GM12874 (cell line): ENCODE measurements around the gene OAT.

Source experiments
- TF ChIP-seq, protein P1 (sequence below): IDR thresholded peaks from 2 replicates; pipeline ENCODE4 v1.5.1; 2011; ENCODE audit warnings: low read depth, mild to moderate bottlenecking, control low read depth, low read length, moderate library complexity; ENCODE audit not compliant: insufficient read depth

Gene OAT

DNA sequence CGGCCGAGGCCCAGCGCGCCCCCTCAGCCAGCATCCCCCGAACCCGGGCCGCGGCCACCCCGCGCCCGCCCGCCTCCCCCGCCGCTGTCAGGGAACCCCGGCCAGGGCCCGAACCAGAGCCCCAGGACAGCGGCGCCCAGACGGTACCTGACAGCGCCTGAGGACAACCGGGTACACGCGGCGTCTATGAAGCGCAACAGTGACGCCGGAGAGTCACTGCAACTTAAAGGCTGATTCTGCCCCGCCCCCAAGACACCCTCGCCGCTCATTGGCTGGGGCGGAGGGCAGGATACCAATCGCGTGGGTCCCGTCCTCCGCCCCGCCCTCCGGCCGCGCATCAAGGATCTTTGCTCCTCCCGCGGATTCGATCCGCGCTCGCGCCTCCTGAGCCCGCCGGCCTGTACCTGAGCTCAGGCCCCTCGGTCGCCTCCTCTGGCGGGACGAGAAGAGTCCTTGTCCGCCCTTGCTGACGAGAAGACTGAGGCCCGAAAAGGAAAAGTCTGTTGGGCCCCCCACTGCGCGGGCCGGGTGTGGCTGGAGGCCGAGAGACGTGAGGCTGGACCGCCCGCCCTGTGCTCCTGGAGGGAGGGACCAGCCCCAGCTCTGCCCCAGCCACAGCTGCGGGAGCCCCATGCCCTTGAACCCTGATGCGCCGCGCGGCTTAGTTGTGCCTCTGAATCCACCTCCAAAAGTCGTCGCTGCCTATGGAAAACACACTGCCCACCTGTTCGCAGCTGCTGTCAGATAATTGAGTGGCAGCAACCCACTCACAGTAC lies at the start of gene OAT:
Gene OAT, minus strand, starts transcription at position 198 of the 776 bp plus-strand sequence. CDS start 6,752 bp downstream, outside the sequence.
- TF ChIP-seq, protein P1, sequence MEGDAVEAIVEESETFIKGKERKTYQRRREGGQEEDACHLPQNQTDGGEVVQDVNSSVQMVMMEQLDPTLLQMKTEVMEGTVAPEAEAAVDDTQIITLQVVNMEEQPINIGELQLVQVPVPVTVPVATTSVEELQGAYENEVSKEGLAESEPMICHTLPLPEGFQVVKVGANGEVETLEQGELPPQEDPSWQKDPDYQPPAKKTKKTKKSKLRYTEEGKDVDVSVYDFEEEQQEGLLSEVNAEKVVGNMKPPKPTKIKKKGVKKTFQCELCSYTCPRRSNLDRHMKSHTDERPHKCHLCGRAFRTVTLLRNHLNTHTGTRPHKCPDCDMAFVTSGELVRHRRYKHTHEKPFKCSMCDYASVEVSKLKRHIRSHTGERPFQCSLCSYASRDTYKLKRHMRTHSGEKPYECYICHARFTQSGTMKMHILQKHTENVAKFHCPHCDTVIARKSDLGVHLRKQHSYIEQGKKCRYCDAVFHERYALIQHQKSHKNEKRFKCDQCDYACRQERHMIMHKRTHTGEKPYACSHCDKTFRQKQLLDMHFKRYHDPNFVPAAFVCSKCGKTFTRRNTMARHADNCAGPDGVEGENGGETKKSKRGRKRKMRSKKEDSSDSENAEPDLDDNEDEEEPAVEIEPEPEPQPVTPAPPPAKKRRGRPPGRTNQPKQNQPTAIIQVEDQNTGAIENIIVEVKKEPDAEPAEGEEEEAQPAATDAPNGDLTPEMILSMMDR: no peak

DNA sequence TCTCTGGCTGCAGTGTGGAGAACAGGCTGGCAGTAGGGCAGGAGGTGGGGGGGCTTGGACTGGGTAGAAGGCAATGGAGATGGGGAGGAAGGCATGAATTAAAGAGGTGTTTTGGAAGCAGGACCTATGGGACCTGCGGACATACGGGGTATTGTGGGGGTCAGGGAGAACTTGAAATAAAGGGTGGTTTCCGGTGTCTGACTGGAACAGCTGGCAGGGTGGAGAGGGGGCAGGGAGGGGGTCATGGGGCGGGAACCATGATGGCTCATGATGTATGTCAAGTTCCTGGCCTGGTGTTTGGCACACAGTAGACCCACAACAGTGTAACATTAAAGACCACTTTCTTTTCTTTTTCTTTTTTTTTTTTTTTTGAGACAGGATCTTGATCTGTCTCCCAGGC lies 48.4 kb upstream of the OAT start:
- TF ChIP-seq, protein P1: no peak

DNA sequence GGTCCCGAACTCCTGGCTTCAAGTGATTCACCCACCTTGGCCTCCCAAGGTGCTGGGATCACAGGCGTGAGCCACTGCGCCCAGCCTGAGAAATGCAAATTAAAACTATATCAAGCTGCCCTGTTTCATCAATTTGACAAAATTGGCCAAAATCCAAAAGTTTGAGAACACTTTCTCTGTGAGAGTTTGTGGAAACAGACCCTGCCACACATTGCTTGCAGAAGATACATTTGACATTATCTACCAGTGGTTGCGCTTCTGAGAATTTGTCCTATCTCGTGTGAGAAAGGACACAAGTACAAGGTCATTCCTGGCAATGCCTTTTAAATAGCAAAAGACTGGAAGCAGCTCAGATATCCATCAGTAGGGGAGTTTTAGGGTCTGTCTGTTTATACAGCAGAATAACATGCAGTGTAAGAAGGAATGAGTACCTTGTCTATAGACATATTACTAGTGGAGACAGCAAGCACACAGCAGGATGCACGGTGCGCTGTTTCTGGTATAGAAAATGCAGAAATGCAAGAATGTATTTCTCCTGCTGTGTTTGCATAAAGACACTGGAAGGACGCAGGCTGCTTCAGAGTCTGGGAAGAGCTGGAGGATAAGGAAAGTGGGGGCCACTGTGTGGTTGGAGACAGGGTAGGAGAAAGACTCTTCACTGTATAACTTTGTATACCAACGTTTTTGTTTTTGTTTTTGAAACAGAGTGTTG lies 47.2 kb upstream of the OAT start:
- TF ChIP-seq, protein P1: no peak

DNA sequence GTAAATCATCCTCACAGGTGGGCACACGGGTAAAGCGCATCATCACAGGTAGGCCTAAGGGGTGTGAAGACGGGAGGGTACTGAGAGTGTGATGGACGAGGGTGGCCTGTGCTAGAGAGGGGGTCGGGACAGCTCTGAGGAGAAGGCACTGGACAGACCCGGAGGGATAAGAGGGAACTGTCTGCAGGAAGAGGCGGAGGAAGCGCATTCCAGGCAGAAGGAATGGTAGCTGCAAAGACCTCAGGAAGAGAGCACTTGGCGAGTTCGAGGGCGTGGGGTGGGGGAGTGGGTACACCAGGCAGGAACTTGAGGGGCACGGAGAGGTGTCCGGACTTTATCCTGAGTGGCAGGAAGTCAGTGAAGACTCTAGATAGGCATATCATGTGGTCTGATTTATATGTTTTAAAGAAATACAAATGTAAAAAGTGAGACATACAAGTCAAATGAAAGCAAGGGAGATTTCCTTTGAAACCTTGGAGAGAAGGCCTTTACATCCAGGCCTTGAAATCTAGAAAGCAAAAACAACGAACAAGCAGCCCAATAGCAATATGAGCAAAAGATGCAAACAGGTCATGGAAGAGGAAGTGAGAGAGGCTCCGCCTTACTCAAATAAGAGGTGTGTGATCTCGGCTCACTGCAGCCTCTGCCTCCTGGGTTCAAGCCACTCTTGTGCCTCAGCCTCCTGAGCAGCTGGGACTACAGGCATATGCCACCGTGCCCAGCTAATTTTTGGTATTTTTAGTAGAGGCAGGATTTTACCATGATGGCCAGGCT lies 46.5 kb upstream of the OAT start:
- TF ChIP-seq, protein P1: no peak

DNA sequence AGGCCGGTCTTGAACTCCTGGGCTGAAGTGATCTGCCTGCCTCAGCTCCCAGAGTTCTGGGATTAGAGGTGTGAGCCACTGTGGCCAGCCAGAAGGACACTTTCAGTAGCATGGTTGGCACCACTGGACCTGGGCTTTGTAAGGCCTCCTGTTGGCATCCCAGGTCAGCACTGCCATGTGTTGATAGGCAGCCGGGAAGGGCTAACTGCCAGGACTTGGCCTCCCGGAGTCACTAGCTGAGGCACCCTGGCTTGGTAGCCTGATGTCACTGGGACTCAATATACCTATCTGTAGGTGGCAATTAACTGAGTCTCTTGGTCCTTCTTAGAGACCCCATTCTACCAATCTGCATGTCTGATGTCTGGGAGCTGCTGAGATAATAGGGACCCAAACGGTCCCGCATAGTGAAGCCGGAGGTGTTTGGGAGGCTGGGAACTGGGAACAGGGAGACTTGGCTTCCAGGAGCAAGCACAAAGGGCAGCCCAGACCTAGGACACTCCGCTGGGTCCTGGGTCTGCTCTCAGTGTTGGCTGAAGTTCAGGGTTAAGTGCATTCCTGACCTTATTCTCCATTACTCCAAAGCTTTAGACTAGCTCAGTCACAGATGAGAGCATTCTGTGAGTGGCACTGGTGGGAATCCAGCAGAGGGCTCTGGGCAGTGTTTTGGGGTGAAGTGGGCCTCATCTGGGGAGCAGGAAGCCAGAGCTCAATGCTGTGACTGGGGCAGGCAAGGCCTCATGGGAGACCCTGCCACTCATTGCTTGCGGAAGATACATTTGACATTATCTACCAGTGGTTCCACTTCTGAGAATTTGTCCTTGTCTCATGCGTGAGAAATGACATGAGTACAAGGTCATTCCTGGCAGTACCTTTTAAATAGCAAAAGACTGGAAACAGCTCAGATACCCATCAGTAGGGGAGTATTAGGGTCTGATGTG lies 45.6 kb upstream of the OAT start:
- TF ChIP-seq, protein P1: no peak

DNA sequence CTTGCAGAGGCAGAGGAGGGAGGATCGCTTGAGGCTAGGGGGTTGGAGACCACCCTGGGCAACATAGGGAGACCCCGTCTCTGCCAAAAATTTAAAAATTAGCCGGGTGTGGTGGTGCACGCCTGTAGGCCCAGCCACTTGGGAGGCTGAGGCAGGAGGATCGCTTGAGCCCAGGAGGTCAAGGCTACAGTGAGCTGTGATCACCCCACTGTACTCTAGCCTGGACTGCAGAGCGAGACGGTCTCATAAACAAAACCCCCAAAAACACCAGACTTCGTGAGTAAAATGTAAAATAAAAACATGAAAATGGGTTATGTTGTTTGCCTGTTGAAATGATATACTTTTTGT lies 43.6 kb upstream of the OAT start:
- TF ChIP-seq, protein P1: no peak
